ENCODE results near the gene CDK9.

- TF ChIP-seq BMI1 (IDR thresholded peaks at IDR 0.05; ENCODE audit: borderline replicate concordance) (no peak), CTCF (IDR thresholded peaks at IDR 0.05 in 2 of 3, conservative IDR thresholded peaks at IDR 0.05 in 1 of 3; ENCODE audit: control insufficient read depth in 2 of 3, extremely low read depth in 1 of 3, insufficient read depth in 1 of 3, low read depth in 3 of 3, low read length in 3 of 3) (no peak), TBL1XR1 (IDR thresholded peaks at IDR 0.05; ENCODE audit: low read depth, low read length) (no peak), MTA3 (IDR thresholded peaks at IDR 0.05; ENCODE audit: borderline replicate concordance, low read length) (no peak), BHLHE40 (IDR thresholded peaks at IDR 0.05; ENCODE audit: borderline replicate concordance in 1 of 2, low read depth in 2 of 2, low read length in 1 of 2) (no peak), ZNF274 (IDR thresholded peaks at IDR 0.05; ENCODE audit: insufficient read depth, insufficient read length) (no peak), EP300 (IDR thresholded peaks at IDR 0.05; ENCODE audit: borderline replicate concordance in 1 of 2, control insufficient read depth in 1 of 2, low read depth in 2 of 2, low read length in 2 of 2) (no peak), CREB1 (IDR thresholded peaks at IDR 0.05; ENCODE audit: low read depth) (no peak), ZNF687 (IDR thresholded peaks at IDR 0.05) (no peak), REST (IDR thresholded peaks at IDR 0.05; ENCODE audit: low read depth, low read length) (no peak), MEF2A (IDR thresholded peaks at IDR 0.05; ENCODE audit: insufficient read depth, low read depth, low read length) (no peak)
- TF ChIP-seq, protein P1, sequence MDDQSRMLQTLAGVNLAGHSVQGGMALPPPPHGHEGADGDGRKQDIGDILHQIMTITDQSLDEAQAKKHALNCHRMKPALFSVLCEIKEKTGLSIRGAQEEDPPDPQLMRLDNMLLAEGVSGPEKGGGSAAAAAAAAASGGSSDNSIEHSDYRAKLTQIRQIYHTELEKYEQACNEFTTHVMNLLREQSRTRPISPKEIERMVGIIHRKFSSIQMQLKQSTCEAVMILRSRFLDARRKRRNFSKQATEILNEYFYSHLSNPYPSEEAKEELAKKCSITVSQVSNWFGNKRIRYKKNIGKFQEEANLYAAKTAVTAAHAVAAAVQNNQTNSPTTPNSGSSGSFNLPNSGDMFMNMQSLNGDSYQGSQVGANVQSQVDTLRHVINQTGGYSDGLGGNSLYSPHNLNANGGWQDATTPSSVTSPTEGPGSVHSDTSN (IDR thresholded peaks at IDR 0.05; ENCODE audit: insufficient replicate concordance, low read depth, low read length) = no peak
These were observed 41.3 kb upstream of the CDK9 start for GRCh38 chr9:127744398-127745110.
